H1 (cell line): ENCODE data around the gene RELL1. TPM values are rescaled to one million over a fixed set of nuclear protein-coding genes. Genes with fewer than 3 reads are reported as not detected.

Source experiments
- CTCF ChIA-PET: fragments of 300-600 bp; sonication (Branson Sonifier 250); formaldehyde crosslinking; loops from one replicate; lab custom pipeline; 2021; ENCODE audit not compliant: partially characterized antibody; lab: Charles Lee
- POLR2A ChIA-PET: fragments of 300-600 bp; sonication (Branson Sonifier 250); formaldehyde crosslinking; loops from one replicate; lab custom pipeline; 2021; ENCODE audit warnings: inconsistent platforms; ENCODE audit not compliant: partially characterized antibody; lab: Charles Lee
- DNase-seq, 2 experiments: peaks; one replicate each; pipeline versions ENCODE4 v3.0.0 to v3.0.0-alpha.2; 2010 to 2022; ENCODE audit warnings: low spot score in 2 of 2, low read depth in 1 of 2, mixed read lengths in 1 of 2
- FAIRE-seq: peaks from 2 replicates; lab custom pipeline; 2011; peaks lifted over from hg19 to GRCh38; lab: Jason Lieb, UNC
- H2AFZ ChIP-seq: 2 replicates; pipeline ENCODE4 v1.8.1; 2012; ENCODE audit warnings: low read length, inconsistent platforms
- H2AK5ac ChIP-seq: 2 replicates; pipeline ENCODE4 v1.6.1; 2013; ENCODE audit warnings: low read depth, low read length
- H2BK120ac ChIP-seq: replicated peaks from 2 replicates; pipeline ENCODE3; 2013; ENCODE audit warnings: low read depth, low read length, inconsistent platforms
- H2BK12ac ChIP-seq: 2 replicates; pipeline ENCODE4 v1.6.1; 2013; ENCODE audit warnings: low read depth, low read length
- H2BK15ac ChIP-seq: 2 replicates; pipeline ENCODE4 v1.6.1; 2013; ENCODE audit warnings: low read length
- H2BK20ac ChIP-seq: 2 replicates; pipeline ENCODE4 v1.6.1; 2013; ENCODE audit warnings: low read length
- H2BK5ac ChIP-seq: 2 replicates; pipeline ENCODE4 v1.6.1; 2013; ENCODE audit warnings: low read depth, low read length
- H3K14ac ChIP-seq: 2 replicates; pipeline ENCODE4 v1.6.1; 2013; ENCODE audit warnings: inconsistent platforms; ENCODE audit not compliant: insufficient read length
- H3K18ac ChIP-seq: 2 replicates; pipeline ENCODE4 v1.6.1; 2013; ENCODE audit warnings: low read length; ENCODE audit errors: extremely low read depth
- H3K23ac ChIP-seq: 2 replicates; pipeline ENCODE4 v1.6.1; 2013; ENCODE audit warnings: inconsistent platforms; ENCODE audit not compliant: insufficient read length
- H3K23me2 ChIP-seq: 2 replicates; pipeline ENCODE4 v1.6.1; 2013; ENCODE audit warnings: low read depth, low read length
- H3K27ac ChIP-seq: 2 replicates; pipeline ENCODE4 v1.6.1; 2011; ENCODE audit warnings: low read depth, low read length, inconsistent platforms
- H3K27me3 ChIP-seq, 4 experiments: replicated peaks in 1 of 4; 1 replicate in 1 of 4; 2 replicates in 3 of 4; pipeline versions ENCODE4 v1.6.1 to v1.8.1; 2011 to 2013; ENCODE audit warnings: low read length in 3 of 4, mild to moderate bottlenecking in 3 of 4, inconsistent platforms in 2 of 4, mixed read lengths in 2 of 4, moderate library complexity in 1 of 4; ENCODE audit not compliant: control insufficient read depth in 3 of 4, insufficient read depth in 3 of 4; ENCODE audit errors: extremely low read depth in 1 of 4
- H3K36me3 ChIP-seq, 4 experiments: 2 replicates each; pipeline versions ENCODE4 v1.6.1 to v1.8.1; 2011 to 2013; ENCODE audit warnings: mild to moderate bottlenecking in 4 of 4, low read length in 3 of 4, moderate library complexity in 2 of 4, control low read depth in 1 of 4, inconsistent platforms in 1 of 4; ENCODE audit not compliant: insufficient read depth in 4 of 4, control insufficient read depth in 2 of 4
- H3K4ac ChIP-seq: replicated peaks from 2 replicates; pipeline ENCODE3; 2013; ENCODE audit warnings: low read length, low read depth, mixed read lengths, inconsistent platforms; ENCODE audit not compliant: insufficient read length
- H3K4me1 ChIP-seq, 4 experiments: replicated peaks in 1 of 4; 1 replicate in 1 of 4; 2 replicates in 3 of 4; pipeline versions ENCODE4 v1.6.1 to v1.8.1; 2011 to 2013; ENCODE audit warnings: low read length in 3 of 4, inconsistent platforms in 2 of 4, mixed read lengths in 1 of 4; ENCODE audit not compliant: insufficient read depth in 4 of 4, control insufficient read depth in 3 of 4
- H3K4me2 ChIP-seq, 2 experiments: 2 replicates each; pipeline versions ENCODE4 v1.6.1 to v1.8.1; 2011 to 2013; ENCODE audit warnings: low read depth in 2 of 2, low read length in 2 of 2, control low read depth in 1 of 2, inconsistent platforms in 1 of 2, mild to moderate bottlenecking in 1 of 2; ENCODE audit not compliant: insufficient read depth in 1 of 2
- H3K4me3 ChIP-seq, 4 experiments: fragments of 200-600, 300-600 bp in 1 of 4; sonication (generic), shearing (Covaris generic), sonication (Bioruptor Twin) in 1 of 4; 2 replicates each; pipeline versions ENCODE4 v1.5.1 to v1.8.1; 2011 to 2016; ENCODE audit warnings: low read length in 4 of 4, low read depth in 3 of 4, control low read depth in 2 of 4, inconsistent platforms in 2 of 4, mild to moderate bottlenecking in 2 of 4, mixed read lengths in 1 of 4, moderate library complexity in 1 of 4; ENCODE audit not compliant: insufficient read depth in 2 of 4; ENCODE audit errors: extremely low read depth in 1 of 4
- H3K56ac ChIP-seq: replicated peaks from 2 replicates; pipeline ENCODE3; 2013; ENCODE audit warnings: low read depth, mild to moderate bottlenecking, mixed read lengths, low read length, inconsistent platforms; ENCODE audit not compliant: insufficient read length
- H3K79me1 ChIP-seq: 2 replicates; pipeline ENCODE4 v1.6.1; 2013; ENCODE audit warnings: low read depth, low read length, control low read depth
- H3K79me2 ChIP-seq, 2 experiments: 2 replicates each; pipeline versions ENCODE4 v1.6.1 to v1.8.1; 2012 to 2013; ENCODE audit warnings: low read length in 2 of 2, mild to moderate bottlenecking in 2 of 2, inconsistent platforms in 1 of 2; ENCODE audit not compliant: insufficient read depth in 2 of 2, control insufficient read depth in 1 of 2
- H3K9ac ChIP-seq, 4 experiments: replicated peaks in 1 of 4; 1 replicate in 1 of 4; 2 replicates in 3 of 4; pipeline versions ENCODE4 v1.6.1 to v1.8.1; 2011 to 2013; ENCODE audit warnings: low read depth in 3 of 4, low read length in 3 of 4, control low read depth in 2 of 4, mild to moderate bottlenecking in 2 of 4, moderate library complexity in 2 of 4, inconsistent platforms in 1 of 4; ENCODE audit errors: extremely low read depth in 1 of 4
- H3K9me3 ChIP-seq, 2 experiments: 2 replicates each; pipeline versions ENCODE4 v1.6.1 to v1.8.1; 2012 to 2013; ENCODE audit warnings: mild to moderate bottlenecking in 2 of 2, moderate library complexity in 2 of 2, control low read depth in 1 of 2, inconsistent platforms in 1 of 2, low read depth in 1 of 2, low read length in 1 of 2, mixed read lengths in 1 of 2; ENCODE audit not compliant: insufficient read depth in 2 of 2
- H4K20me1 ChIP-seq, 2 experiments: replicated peaks in 1 of 2; 2 replicates each; pipeline versions ENCODE3 to v1.8.1; 2011 to 2013; ENCODE audit warnings: inconsistent platforms in 2 of 2, low read length in 2 of 2, mild to moderate bottlenecking in 1 of 2; ENCODE audit not compliant: insufficient read depth in 2 of 2, control insufficient read depth in 1 of 2
- H4K5ac ChIP-seq: 2 replicates; pipeline ENCODE4 v1.6.1; 2013; ENCODE audit warnings: low read length, low read depth, mixed read lengths, inconsistent platforms; ENCODE audit not compliant: insufficient read length
- H4K8ac ChIP-seq: 2 replicates; pipeline ENCODE4 v1.8.0; 2013; ENCODE audit warnings: mild to moderate bottlenecking, moderate library complexity, low read length, inconsistent platforms; ENCODE audit not compliant: insufficient read depth; ENCODE audit errors: extremely low read depth
- H4K91ac ChIP-seq: replicated peaks from 2 replicates; pipeline ENCODE3; 2013; ENCODE audit warnings: low read length, mixed read lengths, inconsistent platforms; ENCODE audit not compliant: insufficient read length
- ASH2L ChIP-seq: fragments of 200-600, 300-600 bp; sonication (generic); IDR thresholded peaks from one replicate; pipeline ENCODE4 v1.7.1; 2017; ENCODE audit warnings: low read length
- CBX5 ChIP-seq: fragments of 300-800, 300-1000 bp; sonication (generic); IDR thresholded peaks from 2 replicates; pipeline ENCODE4 v1.7.1; 2016; ENCODE audit warnings: antibody characterized with exemption, low read length, low read depth
- CHD1 ChIP-seq: IDR thresholded peaks from 2 replicates; pipeline ENCODE4 v1.6.1; 2012; ENCODE audit warnings: low read depth, low read length, improper control_type of control experiment
- NRF1 ChIP-seq: IDR thresholded peaks from 2 replicates; pipeline ENCODE4 v1.6.1; 2011; ENCODE audit warnings: mild to moderate bottlenecking, low read depth, low read length, improper control_type of control experiment
- RAD21 ChIP-seq, 2 experiments: IDR thresholded peaks in 1 of 2; conservative IDR thresholded peaks in 1 of 2; 2 replicates each; pipeline ENCODE4 v1.6.1; 2011; ENCODE audit warnings: low read depth in 2 of 2, low read length in 2 of 2, improper control_type of control experiment in 1 of 2, inconsistent platforms in 1 of 2, mild to moderate bottlenecking in 1 of 2, moderate library complexity in 1 of 2
- RFX5 ChIP-seq: IDR thresholded peaks from 2 replicates; pipeline ENCODE4 v1.6.1; 2011; ENCODE audit warnings: low read depth, low read length, improper control_type of control experiment, borderline replicate concordance
- TBP ChIP-seq: IDR thresholded peaks from 2 replicates; pipeline ENCODE4 v1.6.1; 2011; ENCODE audit warnings: low read depth, low read length, improper control_type of control experiment
- WGBS, 2 experiments: shearing (Covaris generic) in 1 of 2; methylation state at CpG; one replicate each; pipeline versions ENCODE4 v1.1.6 to v1.1.7; 2013 to 2015; ENCODE audit warnings: low lambda C conversion rate in 2 of 2, mixed read lengths in 2 of 2, inconsistent platforms in 1 of 2, low coverage in 1 of 2, missing lambda C conversion rate in 1 of 2; ENCODE audit not compliant: insufficient replicate concordance in 2 of 2, insufficient coverage in 1 of 2, insufficient read length in 1 of 2; ENCODE audit errors: extremely low coverage in 1 of 2, missing lambda C conversion rate in 1 of 2; 5-methylcytosine and 5-hydroxymethylcytosine counted together
- polyA plus RNA-seq, 7 experiments: library from polyadenylated mRNA; depleted of rRNA in 3 of 7; stranded (reverse) in 5 of 7; unstranded in 2 of 7; fragments of >200 nt in 5 of 7; fragments of 200-250 nt in 2 of 7; gene quantifications; 1 replicate in 5 of 7; 2 replicates in 1 of 7; 4 replicates in 1 of 7; pipeline versions ENCODE4 v1.2.1 to v1.2.3, GENCODE V29; 2011 to 2013; ENCODE audit warnings: missing spikeins in 2 of 7, mixed read lengths in 2 of 7
- total RNA-seq: library from RNA; stranded (reverse); fragmentation: NEBNext Ultra II Directional; extraction: Animal tissue kit (Norgen Biotek cat#: 25700); gene quantifications from 2 replicates; pipeline ENCODE4 v1.2.1, GENCODE V29; 2021
- TF ChIP-seq, protein P1 (sequence below): IDR thresholded peaks from 2 replicates; pipeline ENCODE4 v1.6.1; 2012; ENCODE audit warnings: inconsistent platforms
- TF ChIP-seq, protein P2 (sequence below), 3 experiments: IDR thresholded peaks; 1 replicate in 2 of 3; 2 replicates in 1 of 3; pipeline versions ENCODE4 v1.5.1 to v1.6.1; 2011; ENCODE audit warnings: low read length in 3 of 3, mild to moderate bottlenecking in 3 of 3, inconsistent platforms in 2 of 3, low read depth in 1 of 3, moderate library complexity in 1 of 3; ENCODE audit not compliant: insufficient read depth in 1 of 3; ENCODE audit errors: control extremely low read depth in 1 of 3

The RELL1 gene
- total and polyA plus RNA-seq, 2 of the 8 experiments (the other 6 are each of a cell fraction or from before 2014, with no cell fraction given): 2.1 to 14.1 TPM

DNA sequence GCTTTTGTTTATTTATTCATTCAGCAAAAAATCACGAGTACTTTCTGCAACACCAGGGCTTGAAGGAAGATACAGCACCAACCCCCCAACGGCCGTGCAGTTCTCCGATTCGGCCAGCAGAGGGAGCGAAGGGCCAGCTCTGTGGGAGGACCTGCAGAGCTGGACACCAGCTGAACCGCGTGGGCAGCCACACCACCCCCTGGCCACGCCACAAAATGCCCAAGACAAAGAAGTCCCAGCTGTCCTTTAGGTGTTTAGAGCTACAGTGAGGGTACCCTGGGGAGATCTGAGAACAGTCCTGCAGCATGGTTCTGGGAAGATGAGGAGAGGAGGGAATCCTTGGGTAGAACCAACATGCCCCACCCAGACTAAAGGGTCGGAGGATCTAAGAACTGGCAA lies 83.1 kb downstream of the RELL1 start:
- Histone ChIP-seq H3K56ac (no peak overlapping the region), H3K9me3 (no peaks in the 10 kb centered on the region), H2AFZ (peak overlapping the region; percentile 24; the same call in 1 of the 2 replicates), H3K4me2 (no peak overlapping the region), H3K4ac (no peak overlapping the region), H3K4me1 (peaks cover 0 to 3% (median 1%) of the 10 kb centered on the region in 4 experiments; a peak in 4 of 7 replicates), H3K9ac (no peak overlapping the region), H4K20me1 (no peaks in the 10 kb centered on the region), H3K36me3 (no peaks in the 10 kb centered on the region), H3K79me2 (no peaks in the 10 kb centered on the region), H3K4me3 (no peak overlapping the region), H3K23ac (no peak overlapping the region), H3K23me2 (peaks cover 5% of the 10 kb centered on the region; the same call in 1 of the 2 replicates), H4K91ac (no peak overlapping the region), H2BK12ac (0 out of 2 replicates have a peak overlapping the region, but pooled peaks have one; percentile 32), H3K79me1 (no peaks in the 10 kb centered on the region), H3K27ac (no peak overlapping the region), H3K14ac (no peak overlapping the region), H3K18ac (0 out of 2 replicates have a peak overlapping the region, but pooled peaks have one; percentile 19), H2BK5ac (no peak overlapping the region), H2BK15ac (no peak overlapping the region), H2AK5ac (no peak overlapping the region), H2BK20ac (no peak overlapping the region), H4K5ac (no peak overlapping the region), H2BK120ac (no peak overlapping the region), H3K27me3 (no peaks in the 10 kb centered on the region; a peak in 1 of 7 replicates), H4K8ac (no peak overlapping the region)
- POLR2A ChIA-PET: no interaction called here
- CTCF ChIA-PET: interaction anchor here (0.6 to 5.4 kb wide), 55 partner anchors 9 to 373 kb away, joined by 3 to 60 read pairs (median 4); a partner anchor contains a TSS
- 26% methylated on average over 10 of the region's 10 CpGs; no CpG with 5 or more reads in 1 of the 2 experiments for WGBS, 2 experiments
- TF ChIP-seq CHD1 (no peak), NRF1 (no peak), RFX5 (no peak), CBX5 (no peak), ASH2L (no peak), RAD21 (IDR thresholded peaks at IDR 0.05 in 1 of 2, conservative IDR thresholded peaks at IDR 0.05 in 1 of 2; ENCODE audit: low read depth in 2 of 2, low read length in 2 of 2) (peak; percentile 94 to 95), TBP (no peak)
- TF ChIP-seq, protein P1, sequence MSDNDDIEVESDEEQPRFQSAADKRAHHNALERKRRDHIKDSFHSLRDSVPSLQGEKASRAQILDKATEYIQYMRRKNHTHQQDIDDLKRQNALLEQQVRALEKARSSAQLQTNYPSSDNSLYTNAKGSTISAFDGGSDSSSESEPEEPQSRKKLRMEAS: peak; percentile 56; the same call in 1 of the 2 replicates
- TF ChIP-seq, protein P2, sequence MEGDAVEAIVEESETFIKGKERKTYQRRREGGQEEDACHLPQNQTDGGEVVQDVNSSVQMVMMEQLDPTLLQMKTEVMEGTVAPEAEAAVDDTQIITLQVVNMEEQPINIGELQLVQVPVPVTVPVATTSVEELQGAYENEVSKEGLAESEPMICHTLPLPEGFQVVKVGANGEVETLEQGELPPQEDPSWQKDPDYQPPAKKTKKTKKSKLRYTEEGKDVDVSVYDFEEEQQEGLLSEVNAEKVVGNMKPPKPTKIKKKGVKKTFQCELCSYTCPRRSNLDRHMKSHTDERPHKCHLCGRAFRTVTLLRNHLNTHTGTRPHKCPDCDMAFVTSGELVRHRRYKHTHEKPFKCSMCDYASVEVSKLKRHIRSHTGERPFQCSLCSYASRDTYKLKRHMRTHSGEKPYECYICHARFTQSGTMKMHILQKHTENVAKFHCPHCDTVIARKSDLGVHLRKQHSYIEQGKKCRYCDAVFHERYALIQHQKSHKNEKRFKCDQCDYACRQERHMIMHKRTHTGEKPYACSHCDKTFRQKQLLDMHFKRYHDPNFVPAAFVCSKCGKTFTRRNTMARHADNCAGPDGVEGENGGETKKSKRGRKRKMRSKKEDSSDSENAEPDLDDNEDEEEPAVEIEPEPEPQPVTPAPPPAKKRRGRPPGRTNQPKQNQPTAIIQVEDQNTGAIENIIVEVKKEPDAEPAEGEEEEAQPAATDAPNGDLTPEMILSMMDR (IDR thresholded peaks at IDR 0.05; ENCODE audit: control extremely low read depth in 1 of 3, insufficient read depth in 1 of 3, low read depth in 1 of 3, low read length in 3 of 3): peak; percentile 92 to 95 (median 95)
- FAIRE-seq (peak; percentile 78), DNase-seq (peak; percentile 60 to 96)
